ENCODE measurements around the gene SPNS2. TPM values are rescaled to one million over a fixed set of nuclear protein-coding genes. Genes with fewer than 3 reads are reported as not detected.

The SPNS2 gene
- total RNA-seq, 2 experiments from 2014 or later, result 0.15 to 0.60 TPM

DNA sequence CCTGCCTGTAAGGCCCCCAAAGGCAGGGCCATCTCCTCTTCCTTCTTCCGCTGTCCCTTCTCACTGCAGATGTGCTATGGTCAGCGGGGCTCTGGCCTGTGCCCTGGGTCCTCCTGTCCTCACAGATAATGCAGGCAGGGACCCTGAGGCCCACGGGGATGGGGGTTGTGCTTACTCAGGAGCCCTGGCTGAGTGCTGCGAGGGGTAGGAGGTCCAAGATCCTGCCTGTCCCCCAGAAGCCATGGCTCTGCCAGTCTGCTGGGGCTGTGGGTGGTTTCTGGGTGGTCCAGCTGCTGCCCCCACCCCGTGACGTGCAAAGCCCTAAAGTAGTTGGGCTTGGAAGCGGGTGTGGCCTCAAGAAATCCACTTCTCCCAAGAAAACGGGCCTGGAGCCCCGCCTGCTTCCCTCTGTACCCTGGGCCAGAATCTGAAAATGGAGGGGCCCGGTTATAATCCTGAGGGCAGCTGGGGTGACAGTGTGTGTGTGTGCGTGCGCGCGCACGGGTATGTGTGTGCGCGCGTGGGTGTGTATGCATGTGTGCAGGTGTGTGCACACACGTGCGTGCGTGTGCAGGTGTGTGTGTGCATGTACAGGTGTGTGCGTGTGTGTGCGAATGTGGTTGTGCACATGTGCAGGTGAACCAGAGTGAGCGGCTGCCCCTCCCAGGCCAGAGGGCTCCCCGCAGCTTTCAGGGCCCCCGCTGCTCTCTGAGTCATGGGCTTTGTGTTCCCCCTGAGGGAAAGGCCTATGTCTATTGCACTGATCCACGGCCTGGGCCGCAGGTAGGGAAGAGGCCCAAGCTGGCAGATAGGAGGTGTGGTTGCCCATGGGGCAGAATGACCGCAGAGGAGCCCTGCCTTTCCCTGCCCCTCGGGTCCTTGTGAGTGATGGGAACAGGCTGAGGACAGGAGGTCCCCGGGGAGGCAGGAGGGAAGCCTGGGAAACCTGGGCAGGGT is 13.8 kb downstream of the SPNS2 start:
- CTCF ChIA-PET, result no interaction called here

DNA sequence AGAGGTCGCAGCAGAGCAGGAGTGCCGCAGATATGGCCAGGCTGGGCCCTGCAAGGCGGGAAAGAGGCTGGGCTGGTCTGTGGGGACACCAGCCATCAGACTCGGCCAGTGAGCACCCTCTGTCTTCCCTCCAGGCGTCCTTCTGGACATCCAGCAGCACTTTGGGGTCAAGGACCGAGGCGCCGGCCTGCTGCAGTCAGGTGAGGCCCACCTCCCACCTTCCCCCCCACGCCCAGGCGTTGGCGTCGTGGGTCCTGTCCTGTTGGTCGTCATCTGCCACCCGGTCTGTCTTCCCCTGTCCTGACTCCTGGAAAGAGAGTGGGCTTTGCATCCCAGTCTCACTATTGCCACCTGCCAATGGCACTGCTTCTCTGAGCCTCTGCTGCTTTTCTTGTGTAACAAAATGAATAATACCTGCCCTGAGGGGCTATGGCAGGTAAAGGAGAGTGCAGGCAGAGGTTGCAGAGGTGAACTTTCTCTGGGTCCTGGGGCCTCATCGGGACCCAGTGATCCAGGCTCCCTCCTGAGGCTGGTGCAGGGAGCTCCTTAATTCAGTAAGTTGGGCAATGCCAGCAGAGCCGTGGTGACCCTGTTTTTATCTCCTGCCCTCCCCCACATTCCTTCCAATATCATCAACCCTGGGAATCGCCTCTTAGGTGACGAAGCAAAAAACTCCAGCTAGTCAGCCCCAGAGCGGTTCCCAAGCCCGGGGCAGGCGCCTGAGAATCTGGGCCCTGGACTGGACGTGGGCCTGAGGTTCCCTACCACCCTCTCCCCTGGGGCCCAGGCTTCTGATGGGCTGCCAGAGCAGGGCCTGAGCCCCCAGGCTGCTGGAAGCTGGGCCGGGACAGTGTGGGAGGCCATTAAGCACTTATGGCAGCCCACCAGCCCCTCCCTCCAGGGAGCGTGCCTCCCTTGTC is 14.7 kb downstream of the SPNS2 start:
- Mint-ChIP-seq H3K9me3 (no peaks in the 10 kb centered on the region), H3K36me3 (ENCODE audit: low read depth) (no peaks in the 10 kb centered on the region), H3K27ac (no peak overlapping the region), H3K4me3 (no peak overlapping the region), H3K27me3 (peaks cover 7% of the 10 kb centered on the region), H3K4me1 (peaks cover 22% of the 10 kb centered on the region)
- no peak for DNase-seq
- POLR2A ChIA-PET, result no interaction called here
- CTCF ChIA-PET, result no interaction called here

More for the DNA sequence above, 13.8 kb downstream of the SPNS2 start:
- POLR2A ChIA-PET, result no interaction called here
- H3K27ac Mint-ChIP-seq, result no peak overlapping the region
- peaks cover 20% of the 10 kb centered on the region for H3K4me1 Mint-ChIP-seq
- no peaks in the 10 kb centered on the region for H3K9me3 Mint-ChIP-seq
- DNase-seq, result no peak
- no peaks in the 10 kb centered on the region for H3K36me3 Mint-ChIP-seq (ENCODE audit: low read depth)
- H3K4me3 Mint-ChIP-seq, result no peak overlapping the region
- peaks cover 5% of the 10 kb centered on the region for H3K27me3 Mint-ChIP-seq

DNA sequence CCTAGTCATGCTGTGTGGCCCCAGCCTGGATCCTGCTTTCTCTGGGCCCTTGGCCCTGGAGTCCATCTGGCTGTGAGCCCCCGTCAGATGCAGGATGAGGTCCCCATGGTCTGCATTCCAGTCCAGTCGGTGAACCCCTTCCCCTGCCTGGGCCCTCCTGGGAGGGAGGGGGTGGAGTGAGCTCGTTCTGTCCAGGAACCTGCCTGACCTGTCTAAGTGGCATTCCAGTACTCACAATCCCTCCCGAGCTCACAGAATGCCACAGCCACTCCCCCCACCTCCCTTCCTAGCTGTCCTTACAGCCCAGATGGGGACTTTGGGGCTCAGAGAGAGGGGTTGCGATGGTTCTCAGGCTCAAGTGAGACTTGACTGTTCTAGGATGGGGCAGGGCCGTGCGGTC is 15.5 kb downstream of the SPNS2 start:
- Mint-ChIP-seq H3K27ac (no peak overlapping the region), H3K36me3 (ENCODE audit: low read depth) (no peaks in the 10 kb centered on the region)
- POLR2A ChIA-PET, result no interaction called here

DNA sequence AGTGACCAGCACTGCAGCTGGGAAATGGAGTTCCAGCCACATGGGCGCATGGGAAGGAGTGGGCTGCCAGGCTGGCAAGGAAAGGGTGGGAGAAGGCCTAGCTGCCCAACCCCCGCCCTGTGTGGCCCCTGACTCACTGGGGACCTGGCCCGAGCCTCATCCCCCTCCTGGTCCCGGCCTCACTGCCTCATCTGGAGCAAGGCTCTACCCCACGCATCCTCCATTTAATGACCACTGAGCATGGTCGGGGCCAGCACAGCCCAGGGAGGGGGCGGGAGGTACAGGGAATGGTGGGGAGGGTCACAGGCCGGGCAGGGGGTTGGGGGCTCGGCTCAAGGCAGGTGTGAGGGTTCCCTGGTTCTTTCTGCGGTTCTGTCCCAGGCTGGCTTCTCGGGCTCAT is 16.1 kb downstream of the SPNS2 start:
- peaks cover 2% of the 10 kb centered on the region for H3K27me3 Mint-ChIP-seq
- peaks cover 11% of the 10 kb centered on the region for H3K4me1 Mint-ChIP-seq
- H3K36me3 Mint-ChIP-seq (ENCODE audit: low read depth), result no peaks in the 10 kb centered on the region
- ChIA-PET CTCF (no interaction called here), POLR2A (no interaction called here)
- DNase-seq, result no peak
- no peak overlapping the region for H3K4me3 Mint-ChIP-seq
- no peak overlapping the region for H3K27ac Mint-ChIP-seq
- H3K9me3 Mint-ChIP-seq, result no peaks in the 10 kb centered on the region

More for the DNA sequence above, 15.5 kb downstream of the SPNS2 start:
- CTCF ChIA-PET, result no interaction called here
- peaks cover 7% of the 10 kb centered on the region for H3K27me3 Mint-ChIP-seq
- H3K4me1 Mint-ChIP-seq, result peaks cover 17% of the 10 kb centered on the region
- no peaks in the 10 kb centered on the region for H3K9me3 Mint-ChIP-seq
- DNase-seq, result no peak
- no peak overlapping the region for H3K4me3 Mint-ChIP-seq

DNA sequence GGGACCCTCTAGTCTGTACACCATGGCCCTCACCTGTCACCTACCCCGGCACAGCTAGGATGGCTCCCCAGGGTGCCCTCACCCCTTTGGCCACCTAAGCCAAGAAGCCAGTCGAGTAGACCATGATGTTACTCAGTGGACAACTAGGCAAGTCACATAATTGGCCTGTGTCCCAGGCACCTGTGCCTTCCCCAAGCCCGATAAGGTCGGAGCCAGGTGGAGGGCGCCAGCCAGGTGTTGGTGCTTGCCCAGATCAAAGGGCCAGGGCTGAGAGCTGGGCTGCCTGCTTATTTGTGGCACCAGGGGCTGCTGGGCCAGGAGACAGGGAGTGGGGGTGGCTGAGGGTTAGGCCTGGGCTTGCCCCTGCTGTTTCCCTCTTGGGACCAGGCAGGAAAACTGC is 16.8 kb downstream of the SPNS2 start:
- CTCF ChIA-PET, result no interaction called here
- no peaks in the 10 kb centered on the region for H3K36me3 Mint-ChIP-seq (ENCODE audit: low read depth)
- POLR2A ChIA-PET, result no interaction called here

DNA sequence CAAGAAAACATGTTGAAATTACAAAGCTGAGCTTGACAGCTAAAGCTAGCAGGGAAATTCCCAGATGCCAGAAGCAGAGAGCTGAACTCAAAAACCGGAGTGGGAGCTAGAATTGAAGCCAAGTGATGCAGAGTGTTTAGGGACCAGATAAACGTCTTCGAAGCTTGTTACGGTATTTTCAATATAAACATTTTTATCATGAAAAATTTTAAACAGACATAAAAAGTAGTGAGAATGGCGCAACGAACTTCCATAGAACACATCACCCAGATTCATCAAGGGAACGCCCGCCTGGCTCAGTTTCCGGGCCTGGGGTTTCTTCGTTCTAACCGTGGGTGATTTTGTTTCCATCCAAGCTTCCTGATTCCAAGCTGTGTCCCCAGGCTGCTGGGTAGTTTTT is 18.1 kb downstream of the SPNS2 start:
- Mint-ChIP-seq H3K36me3 (ENCODE audit: low read depth) (no peaks in the 10 kb centered on the region), H3K27ac (no peak overlapping the region), H3K27me3 (peaks cover 2% of the 10 kb centered on the region), H3K4me3 (no peak overlapping the region), H3K9me3 (no peaks in the 10 kb centered on the region), H3K4me1 (peaks cover 7% of the 10 kb centered on the region)
- no peak for DNase-seq
- ChIA-PET CTCF (interaction anchor here (1.2 kb wide), 1 partner anchor 96 kb away, joined by 4 read pairs; no protein-coding TSS in a partner anchor), POLR2A (no interaction called here)

More for the DNA sequence above, 16.8 kb downstream of the SPNS2 start:
- DNase-seq, result no peak
- H3K4me3 Mint-ChIP-seq, result no peak overlapping the region
- H3K27me3 Mint-ChIP-seq, result peaks cover 2% of the 10 kb centered on the region
- H3K4me1 Mint-ChIP-seq, result peaks cover 11% of the 10 kb centered on the region
- H3K27ac Mint-ChIP-seq, result no peak overlapping the region
- no peaks in the 10 kb centered on the region for H3K9me3 Mint-ChIP-seq

DNA sequence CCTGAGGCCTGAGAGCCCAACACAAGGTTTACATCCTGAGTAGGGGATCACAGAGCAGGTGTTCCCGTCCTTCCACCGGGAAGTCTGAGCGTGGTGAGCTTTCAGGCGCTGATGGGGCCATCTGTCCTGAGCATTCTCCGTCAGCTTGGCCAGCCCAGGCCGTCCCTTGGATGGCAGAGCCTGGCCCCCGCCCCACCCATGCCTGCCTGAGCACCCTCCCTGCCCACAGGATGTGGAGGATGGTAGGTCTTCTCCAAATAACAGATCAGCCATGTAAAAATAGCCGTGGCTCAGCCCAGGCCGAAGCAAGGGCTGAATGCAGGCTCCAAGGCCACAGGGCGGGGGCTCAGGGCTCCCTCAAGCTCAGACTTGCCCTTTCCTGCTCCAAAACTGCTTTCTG is 20.2 kb downstream of the SPNS2 start:
- POLR2A ChIA-PET, result no interaction called here

DNA sequence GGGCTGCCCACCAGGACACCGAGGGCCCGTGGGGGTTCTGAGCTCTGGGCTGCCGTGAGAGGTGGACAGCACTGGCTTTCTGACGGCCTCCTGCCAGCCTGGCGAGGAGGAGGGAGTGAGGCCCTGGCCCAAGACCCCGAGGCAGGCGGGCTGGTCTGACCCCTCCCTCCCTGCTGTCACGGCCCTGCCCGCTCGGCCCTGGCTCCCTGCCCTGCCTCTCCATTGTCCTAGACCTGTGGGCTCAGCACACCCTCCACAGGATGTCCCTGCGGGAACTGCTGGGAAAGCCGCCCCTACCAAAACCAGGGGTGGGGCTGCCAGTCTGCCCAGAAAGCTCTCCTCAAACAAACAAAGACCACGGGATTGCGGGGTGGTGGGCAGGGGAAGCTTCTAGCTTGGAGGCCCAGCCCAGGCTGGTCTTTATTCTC is 20.7 kb downstream of the SPNS2 start:
- Mint-ChIP-seq H3K4me3 (no peak overlapping the region), H3K36me3 (ENCODE audit: low read depth) (no peaks in the 10 kb centered on the region), H3K4me1 (peaks cover 7% of the 10 kb centered on the region), H3K27ac (no peak overlapping the region), H3K9me3 (no peaks in the 10 kb centered on the region), H3K27me3 (peaks cover 2% of the 10 kb centered on the region)
- POLR2A ChIA-PET, result no interaction called here
- no peak for DNase-seq
- CTCF ChIA-PET, result no interaction called here

More for the DNA sequence above, 20.2 kb downstream of the SPNS2 start:
- H3K36me3 Mint-ChIP-seq (ENCODE audit: low read depth), result no peaks in the 10 kb centered on the region
- H3K4me3 Mint-ChIP-seq, result no peak overlapping the region
- H3K4me1 Mint-ChIP-seq, result peaks cover 7% of the 10 kb centered on the region
- H3K27ac Mint-ChIP-seq, result no peak overlapping the region
- no peaks in the 10 kb centered on the region for H3K9me3 Mint-ChIP-seq
- no peak for DNase-seq
- peaks cover 2% of the 10 kb centered on the region for H3K27me3 Mint-ChIP-seq
- CTCF ChIA-PET, result interaction anchor here (0.6 to 1.5 kb wide), 2 partner anchors 19 to 98 kb away, joined by 3 read pairs; no protein-coding TSS in a partner anchor

DNA sequence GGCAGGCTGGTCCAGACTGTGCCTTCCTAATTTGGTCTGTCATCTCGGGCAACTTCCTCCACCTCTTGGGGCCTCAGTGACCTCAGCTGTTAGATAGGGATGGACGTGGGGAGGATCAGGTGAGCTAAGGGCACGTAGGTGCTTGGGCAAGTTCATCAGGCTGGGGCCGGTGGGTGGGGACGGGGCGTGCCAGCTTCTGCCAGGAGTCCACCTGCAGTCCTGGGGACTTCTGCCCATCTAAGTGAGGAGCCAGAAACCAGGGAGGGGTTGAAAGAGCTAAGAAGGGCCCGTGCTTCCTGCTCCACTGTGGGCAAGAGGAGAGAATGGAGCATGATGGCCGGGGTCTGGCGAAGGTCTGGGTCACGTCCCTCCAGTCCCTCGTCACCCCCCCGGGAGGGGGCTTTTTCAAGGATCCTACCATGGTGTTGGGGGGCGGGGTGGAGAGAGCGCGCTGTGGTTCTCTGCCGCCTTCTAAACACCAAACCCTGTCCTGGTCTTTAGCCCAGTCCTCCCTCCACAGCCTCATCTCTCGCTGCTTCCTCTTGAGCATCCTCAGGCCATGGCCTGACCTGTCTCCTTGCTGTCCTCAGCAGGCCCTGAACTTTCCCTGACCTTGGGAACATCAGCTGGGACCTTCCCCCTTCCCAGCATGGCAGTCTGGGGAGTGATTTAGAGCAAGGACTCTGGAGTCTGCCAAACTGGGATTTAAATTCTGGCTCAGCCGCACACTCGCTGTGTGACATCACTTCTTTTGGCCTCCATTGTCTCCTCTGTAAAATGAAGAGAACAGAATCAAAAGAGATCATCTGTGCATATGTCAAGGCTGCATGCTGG is 21.6 kb downstream of the SPNS2 start:
- ChIA-PET POLR2A (no interaction called here), CTCF (no interaction called here)
- Mint-ChIP-seq H3K27me3 (peaks cover 2% of the 10 kb centered on the region), H3K9me3 (no peaks in the 10 kb centered on the region), H3K27ac (no peak overlapping the region), H3K36me3 (ENCODE audit: low read depth) (no peaks in the 10 kb centered on the region), H3K4me1 (peaks cover 7% of the 10 kb centered on the region), H3K4me3 (no peak overlapping the region)
- no peak for DNase-seq

DNA sequence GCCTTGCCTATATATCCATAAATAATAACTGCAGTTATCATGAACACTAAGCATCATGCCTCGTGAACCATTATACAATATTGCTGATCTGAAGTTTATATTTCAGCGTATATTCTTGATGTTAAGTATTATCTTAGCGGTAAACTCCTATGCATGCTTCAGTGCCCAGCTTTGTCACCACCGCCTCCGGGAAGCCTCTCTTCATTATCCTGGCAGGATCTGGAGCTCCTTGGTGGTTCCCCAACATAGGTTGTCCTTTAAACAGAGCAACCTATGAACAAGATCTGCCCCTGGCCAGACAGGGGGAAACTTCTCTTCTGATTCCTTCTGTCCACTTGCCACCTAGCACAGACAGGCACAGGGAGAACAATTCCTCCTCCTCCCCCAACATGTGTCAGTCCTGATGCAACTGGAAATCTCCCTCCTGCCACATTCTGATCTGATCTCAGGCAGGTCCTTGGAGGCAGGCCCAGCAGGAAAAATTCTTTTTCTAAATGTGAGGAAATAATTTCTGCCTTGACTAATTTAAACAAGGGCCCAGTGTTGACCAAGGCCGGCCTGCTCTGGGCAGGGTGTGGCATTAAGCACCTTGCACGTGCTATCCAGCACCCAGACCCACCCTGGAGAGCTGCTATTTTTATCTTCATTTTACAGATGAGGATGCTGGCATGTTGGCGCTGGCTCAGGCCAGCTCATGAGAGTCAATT is 22.4 kb downstream of the SPNS2 start:
- Mint-ChIP-seq H3K27ac (no peak overlapping the region), H3K4me3 (no peak overlapping the region), H3K27me3 (peaks cover 5% of the 10 kb centered on the region), H3K4me1 (peaks cover 7% of the 10 kb centered on the region), H3K9me3 (no peaks in the 10 kb centered on the region), H3K36me3 (ENCODE audit: low read depth) (no peaks in the 10 kb centered on the region)
- ChIA-PET POLR2A (no interaction called here), CTCF (interaction anchor here (0.7 kb wide), 1 partner anchor 101 kb away, joined by 3 read pairs; no protein-coding TSS in a partner anchor)
- DNase-seq, result no peak

DNA sequence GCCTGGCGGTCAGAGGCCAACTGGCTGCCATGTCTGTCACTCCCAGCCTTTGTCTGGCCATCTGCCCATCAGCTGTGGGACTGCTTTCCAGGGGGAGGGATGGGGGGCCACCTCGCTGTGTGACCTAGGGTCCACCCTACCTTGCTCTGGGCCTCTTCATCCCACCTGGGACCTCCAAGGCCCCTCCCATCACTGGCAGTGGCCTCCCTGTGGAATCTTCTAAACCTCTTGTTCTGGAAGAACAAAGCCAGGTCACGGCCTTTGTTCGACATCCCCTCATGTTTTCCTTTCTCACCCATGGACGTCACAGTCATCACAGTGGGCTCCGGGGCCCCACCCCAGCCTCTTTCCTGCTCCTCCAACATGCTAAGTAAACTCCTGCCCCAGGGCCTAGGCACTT is 24.0 kb downstream of the SPNS2 start:
- Mint-ChIP-seq H3K27me3 (peaks cover 8% of the 10 kb centered on the region), H3K27ac (no peak overlapping the region), H3K4me3 (no peak overlapping the region), H3K4me1 (peaks cover 7% of the 10 kb centered on the region), H3K9me3 (no peaks in the 10 kb centered on the region), H3K36me3 (ENCODE audit: low read depth) (no peaks in the 10 kb centered on the region)
- POLR2A ChIA-PET, result interaction anchor here (0.8 kb wide), 1 partner anchor 39 kb away, joined by 3 read pairs; no protein-coding TSS in a partner anchor
- CTCF ChIA-PET, result no interaction called here
- no peak for DNase-seq

DNA sequence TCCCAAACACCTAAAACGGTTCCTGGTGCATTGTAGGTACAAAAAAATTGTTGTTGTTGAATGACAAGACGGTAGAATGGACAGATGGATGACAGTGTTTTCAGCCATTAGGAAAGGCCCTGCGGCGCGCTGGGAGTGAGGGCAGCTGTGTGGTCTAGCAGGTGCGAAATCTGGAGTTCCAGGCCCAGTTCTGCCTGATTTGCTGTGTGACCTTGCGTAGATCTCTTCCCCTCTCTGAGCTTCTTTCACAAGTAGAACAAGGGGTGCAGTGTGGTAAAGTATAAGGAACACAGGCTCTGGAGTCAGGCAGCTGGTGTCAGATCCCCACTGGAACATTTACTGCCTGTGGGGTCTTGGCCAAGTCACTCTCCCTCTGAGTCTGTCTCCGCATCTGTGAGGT is 25.3 kb downstream of the SPNS2 start:
- DNase-seq, result no peak
- H3K9me3 Mint-ChIP-seq, result no peaks in the 10 kb centered on the region
- peaks cover 8% of the 10 kb centered on the region for H3K27me3 Mint-ChIP-seq
- no peak overlapping the region for H3K27ac Mint-ChIP-seq
- no peaks in the 10 kb centered on the region for H3K36me3 Mint-ChIP-seq (ENCODE audit: low read depth)
- no peaks in the 10 kb centered on the region for H3K4me1 Mint-ChIP-seq
- CTCF ChIA-PET, result no interaction called here
- POLR2A ChIA-PET, result no interaction called here
- H3K4me3 Mint-ChIP-seq, result no peak overlapping the region
